ENCODE data around the gene DUSP19.
"Not testable (repeated sequence)": the region's sequence is repeated elsewhere in the genome, so short reads cannot be mapped to it uniquely, and the experiment has no call there.

DUSP19 gene, protein sequence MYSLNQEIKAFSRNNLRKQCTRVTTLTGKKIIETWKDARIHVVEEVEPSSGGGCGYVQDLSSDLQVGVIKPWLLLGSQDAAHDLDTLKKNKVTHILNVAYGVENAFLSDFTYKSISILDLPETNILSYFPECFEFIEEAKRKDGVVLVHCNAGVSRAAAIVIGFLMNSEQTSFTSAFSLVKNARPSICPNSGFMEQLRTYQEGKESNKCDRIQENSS

DNA sequence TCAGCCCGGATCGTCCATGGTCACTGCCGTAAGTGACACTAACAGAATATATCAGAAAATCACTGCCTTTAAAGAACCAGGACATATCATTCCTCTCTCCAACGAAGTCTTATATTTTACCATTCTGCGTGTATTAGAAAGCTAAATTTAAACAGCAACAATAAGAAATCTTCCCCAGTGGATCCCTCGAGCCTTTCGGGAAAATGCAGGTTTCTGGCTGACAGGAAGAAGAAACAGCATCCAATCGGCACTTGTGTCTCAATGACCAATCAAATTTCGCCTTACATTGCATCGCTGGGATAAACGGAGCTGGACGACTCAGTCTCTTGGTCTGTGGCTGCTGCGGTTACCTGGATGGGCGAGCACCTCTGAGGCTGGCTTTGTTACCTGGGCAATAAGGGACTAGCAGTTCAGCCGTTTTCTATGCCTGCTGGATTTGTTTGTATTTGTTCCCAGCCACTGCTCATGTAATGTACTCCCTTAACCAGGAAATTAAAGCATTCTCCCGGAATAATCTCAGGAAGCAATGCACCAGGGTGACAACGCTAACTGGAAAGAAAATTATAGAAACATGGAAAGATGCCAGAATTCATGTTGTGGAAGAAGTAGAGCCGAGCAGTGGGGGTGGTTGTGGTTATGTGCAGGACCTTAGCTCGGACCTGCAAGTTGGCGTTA is at the start of gene DUSP19:
DUSP19 (plus strand) TSS at position 284 of the 675 bp plus-strand sequence; CDS start at position 471, 187 bp downstream.
- peak; percentile 92 for DNase-seq

DNA sequence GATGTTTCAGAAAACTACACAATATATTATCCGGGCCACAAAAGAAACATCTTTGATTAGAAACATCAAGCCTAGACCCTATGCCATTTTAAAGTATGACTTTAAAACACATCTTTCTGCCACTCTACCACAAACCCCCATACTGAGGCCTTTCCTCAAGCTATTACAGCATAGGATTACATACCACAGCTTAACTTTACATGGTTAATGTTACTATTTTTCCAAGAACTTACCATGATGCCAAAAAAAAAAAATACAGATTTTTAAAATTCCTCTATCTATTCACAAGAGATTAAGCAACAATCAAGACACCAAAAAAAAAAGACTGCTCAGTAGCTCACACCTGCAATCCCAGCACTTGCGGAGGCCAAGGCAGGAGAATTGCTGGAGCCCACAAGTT is 49.3 kb upstream of the DUSP19 start:
- peak; percentile 63 for DNase-seq

DNA sequence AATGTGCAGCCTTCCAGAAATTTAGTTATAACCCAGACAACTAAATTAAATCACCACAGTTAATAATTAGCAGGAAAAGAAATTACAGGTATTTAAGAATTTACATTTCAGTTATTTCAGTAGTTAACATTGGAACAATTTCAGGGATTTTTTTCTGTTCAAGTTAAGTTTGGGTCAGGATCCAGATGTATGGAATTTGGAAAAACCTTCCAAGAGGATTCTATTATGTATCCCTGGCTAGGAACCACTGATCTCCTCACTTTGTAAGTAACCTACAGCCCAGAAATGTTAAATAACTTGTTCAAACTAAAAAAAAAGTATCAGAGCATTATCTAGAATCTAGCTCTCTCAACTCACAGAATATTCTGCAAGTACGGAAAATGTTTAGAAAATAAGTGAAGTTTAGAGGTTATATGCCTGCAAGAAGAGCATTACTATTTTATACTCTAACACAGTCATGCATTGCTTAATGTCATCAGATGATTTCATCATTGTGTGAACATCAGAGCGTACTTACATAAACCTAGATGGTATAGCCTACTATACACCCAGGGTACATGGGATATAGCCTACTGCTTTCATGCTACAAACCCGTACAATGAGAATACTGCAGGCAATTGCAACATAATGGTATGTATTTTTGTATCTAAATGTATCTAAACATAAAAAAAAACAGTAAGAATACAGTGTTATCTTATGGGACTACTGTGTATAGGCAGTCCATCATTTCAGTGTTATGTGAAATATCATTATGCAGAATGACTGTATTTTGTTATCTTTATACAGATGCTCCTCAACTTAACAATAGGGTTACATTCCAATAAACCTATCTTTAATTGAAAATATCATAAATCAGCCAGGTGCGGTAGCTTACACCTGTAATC is 46.4 kb upstream of the DUSP19 start:
- DNase-seq = peak; percentile 63

DNA sequence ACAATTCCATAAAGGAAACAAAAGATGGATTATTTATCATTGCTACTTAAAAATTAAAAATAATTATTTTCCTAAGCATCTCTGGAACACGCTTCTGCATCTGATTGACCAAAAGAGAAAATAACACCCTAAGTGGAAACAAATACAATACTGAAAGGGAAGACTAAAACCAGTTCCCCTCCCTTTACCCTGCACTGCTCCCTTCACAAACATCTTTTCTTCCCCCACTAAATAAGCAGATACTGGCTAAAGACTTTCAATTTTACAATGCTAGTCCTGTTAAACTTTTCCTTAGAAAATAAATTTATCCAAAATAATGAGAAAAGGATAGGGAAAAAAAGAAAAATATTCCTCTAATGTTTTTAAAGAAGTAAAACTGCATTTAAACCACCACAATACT is 44.6 kb upstream of the DUSP19 start:
- no peak for DNase-seq

DNA sequence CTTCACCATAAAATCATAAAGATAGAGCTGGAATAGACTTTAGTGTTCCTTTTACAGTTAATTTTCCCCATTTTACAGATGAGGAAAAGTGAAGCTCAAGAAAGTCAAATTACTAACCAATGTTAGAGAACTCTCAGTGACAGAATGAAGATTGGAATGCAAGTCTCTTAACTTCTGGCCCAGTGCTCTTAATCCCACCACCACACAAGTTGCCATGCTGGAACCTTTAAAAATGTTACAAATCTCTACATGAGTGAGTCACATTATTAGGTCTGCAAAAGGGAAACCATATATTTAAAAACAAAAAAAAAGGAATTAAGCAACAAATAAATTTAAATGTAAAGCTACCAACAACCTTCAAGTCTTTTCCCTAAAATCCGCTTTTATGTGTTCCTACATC is 43.7 kb upstream of the DUSP19 start:
- peak; percentile 85 for DNase-seq

DNA sequence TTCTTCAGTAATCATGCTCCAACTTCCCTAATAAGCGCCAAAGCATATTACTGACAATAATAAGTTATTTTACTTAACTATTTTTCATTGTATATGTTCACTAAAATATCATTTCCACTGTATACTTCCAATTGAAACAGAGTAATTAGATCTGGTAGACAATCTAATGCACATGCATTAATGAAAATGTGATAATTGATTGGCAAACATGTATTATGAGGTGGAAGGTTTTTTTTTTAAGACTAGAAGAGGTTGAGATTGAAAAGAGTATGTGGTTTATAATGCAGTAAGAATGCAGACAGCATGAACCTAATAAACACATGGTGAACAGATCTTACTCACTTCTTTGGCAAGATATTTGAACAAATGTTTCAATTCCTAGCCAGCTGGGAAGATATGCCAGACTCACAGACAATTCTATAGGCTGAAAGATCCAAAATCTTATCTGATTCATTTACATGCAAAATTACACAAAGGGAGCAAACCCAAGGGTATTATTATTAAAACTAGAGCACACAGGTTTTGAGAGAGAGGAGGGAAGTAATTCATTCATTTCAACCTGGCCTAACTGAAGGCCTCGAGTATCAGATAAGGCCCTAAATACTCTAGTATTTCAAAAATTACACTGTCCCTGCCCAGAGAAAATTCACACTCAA is 43.1 kb upstream of the DUSP19 start:
- DNase-seq = peak; percentile 91

DNA sequence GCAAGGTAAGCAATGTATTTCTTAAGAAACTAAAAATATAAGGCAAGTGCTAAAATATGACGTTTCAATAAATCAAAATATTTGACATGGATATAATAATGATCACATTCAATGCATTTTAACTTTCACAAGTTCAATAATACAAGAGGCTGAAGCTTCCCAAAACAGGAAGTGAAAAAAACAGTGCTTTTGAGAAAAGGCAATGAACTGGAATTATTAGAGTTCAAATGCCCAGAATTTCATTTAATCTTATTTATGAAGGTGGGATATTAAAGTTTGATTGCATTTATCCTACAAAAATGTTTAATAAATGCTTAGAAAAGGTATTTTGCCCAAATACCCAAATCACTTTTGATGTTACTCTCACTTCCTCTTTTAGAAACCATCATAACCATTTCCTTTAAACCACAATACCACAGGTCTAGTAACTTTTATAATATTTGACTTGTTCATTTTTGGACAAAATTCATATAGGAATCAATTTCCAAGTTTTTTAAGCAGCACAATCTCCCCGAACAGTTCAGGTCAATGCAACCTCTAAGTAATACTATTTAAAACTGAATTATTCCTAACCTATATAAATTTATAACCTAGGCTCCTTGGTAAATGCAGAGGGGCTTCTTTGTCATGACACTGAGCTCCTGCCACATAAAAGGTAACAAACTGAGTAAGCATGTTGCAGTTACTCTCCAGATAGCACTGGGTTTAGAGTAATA is 42.4 kb upstream of the DUSP19 start:
- DNase-seq = no peak

DNA sequence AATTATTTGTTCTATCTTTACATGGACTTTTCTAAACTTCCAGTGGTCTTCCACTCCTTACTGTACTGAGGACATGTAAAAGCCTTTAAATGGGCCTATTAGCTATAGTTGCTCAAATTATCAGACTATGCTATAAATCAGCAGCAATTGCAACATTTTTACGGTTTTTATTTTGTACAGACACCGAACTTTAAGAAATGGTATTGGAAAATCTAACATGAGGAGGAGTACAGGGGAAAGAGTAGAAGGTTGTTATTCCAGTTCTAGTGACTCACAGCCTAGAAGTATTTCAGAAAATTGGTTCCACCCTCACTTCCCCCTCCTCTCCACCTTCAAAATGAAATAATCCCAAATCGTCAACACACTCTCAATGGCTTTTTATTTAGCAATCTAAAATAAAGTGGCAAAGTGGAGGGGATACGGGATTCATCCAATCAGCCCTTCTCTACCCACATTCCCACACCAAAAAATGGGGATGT is 41.4 kb upstream of the DUSP19 start:
- DNase-seq = no peak

DNA sequence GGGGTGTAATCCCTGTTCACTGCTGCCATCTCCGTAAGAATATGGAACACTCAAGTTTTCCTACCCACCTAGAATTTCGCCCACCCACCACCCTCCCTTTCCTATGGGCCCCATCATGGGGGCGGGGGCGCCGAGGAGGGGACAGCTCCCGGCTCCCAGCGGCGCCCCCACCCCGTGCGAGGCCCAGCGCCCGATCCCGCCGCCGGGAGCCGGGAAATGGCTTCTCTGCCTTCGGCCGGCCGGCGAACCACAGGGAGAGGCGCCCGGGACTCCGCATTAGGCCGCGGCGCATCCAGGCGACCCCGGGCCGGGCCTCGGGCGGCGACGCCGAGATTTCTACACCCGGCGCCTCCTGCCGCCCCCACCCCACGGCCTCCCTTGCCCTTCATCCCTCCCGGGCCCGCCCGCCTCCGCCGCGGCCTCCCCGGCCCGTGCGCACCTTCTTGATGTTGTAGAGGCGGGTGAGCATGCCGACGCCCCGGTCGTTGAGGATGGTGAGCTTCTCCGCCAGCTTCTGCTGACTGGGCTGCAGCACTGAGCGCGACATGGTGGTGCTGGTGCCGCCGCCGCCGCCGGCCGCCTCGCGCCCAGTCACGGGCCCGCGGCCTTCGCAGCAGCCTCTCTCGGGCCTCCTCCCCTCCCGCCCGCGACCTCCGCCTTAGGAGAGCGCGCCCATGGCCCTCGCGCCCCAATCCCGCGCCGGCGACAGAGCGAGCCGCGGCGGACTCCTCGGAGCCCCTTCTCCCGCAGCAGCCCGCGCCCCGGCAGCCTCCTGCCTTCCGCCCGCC is 40.8 kb upstream of the DUSP19 start:
- DNase-seq = peak; percentile 31

DNA sequence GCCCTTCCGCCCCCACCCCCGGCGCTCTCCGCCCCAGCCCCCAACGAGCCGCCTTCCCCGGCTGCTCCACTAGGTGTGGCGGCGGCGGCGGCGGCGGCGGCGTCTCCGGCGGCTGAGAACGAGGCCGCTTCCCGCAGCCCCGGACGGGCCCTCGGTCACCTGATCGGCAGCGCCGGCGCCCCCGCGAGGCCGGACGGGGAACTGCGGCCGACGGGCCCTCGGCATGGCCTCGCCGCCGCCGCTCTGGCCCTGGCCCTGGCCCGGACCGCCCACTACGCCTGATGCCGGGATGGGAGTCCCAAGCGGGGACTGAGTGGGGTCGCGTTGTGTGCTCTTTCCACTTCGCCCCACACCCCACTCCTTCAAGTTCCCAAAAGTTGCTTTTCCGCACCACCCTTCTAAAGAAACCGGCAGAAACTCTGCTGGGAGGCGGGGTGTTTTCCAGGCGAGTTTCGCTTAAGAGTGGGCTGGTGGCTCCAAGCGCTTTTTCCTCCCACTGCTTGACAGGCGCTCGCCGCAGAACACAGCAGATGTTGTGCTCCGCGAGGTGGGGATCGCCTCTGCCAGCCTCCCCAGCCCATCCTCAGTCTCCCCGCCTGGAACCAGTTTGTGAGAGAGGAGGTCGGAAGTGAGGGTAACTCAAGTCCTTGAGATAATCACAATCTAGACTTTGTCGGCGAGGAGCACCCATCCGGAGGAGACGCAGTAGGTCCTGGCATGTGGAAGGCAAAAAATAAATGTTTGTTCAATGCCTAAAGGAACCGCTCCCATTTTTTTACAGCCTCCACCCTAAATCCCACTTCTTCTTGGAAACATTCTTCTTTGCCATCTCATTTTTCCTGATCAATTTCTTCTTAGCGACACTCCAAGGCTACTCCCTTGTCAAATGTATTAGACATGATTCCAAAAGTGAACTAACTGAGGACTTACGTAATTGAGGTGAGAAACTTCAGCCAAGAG is 39.9 kb upstream of the DUSP19 start, which contains the start of gene NCKAP1:
NCKAP1 (minus strand) TSS at position 117 of the 960 bp plus-strand sequence. CDS start 358 bp downstream, outside the sequence.
- peak; percentile 86 for DNase-seq

DNA sequence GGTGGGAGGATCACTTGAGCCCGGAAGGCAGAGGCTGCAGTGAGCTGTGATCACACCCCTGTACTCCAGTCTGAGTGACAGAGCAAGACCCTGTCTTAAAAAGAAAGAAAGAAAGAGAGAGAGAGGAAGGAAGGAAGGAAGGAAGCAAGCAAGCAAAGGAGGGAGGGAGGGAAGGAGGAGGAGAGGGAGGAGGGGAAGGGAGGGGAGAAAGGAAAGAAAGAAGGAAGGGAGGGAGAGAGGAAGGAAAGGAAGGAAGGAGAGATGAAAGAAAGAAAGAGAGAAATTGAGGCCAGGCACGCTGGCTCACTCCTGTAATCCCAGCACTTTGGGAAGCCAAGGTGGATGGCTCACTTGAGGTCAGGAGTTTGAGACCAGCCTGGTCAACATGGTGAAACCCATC is 37.9 kb upstream of the DUSP19 start:
- no peak for DNase-seq

DNA sequence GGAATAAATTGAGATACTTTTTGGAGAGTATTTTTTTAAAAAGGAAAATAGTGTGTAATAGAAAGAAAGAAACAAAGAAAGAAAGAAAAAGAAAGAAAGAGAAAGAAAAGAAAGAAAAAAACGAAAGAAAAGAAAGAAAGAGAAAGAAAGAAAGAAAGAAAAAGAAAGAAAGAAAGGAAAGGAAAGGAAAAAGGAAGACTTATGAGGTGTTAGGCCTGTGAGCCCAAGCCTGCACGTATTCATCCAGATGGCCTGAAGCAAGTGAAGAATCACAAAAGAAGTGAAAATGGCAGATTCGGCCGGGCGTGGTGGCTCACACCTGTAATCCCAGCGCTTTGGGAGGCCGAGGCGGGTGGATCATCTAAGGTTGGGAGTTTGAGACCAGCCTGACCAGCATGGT is 35.0 kb upstream of the DUSP19 start:
- not testable (repeated sequence) for DNase-seq

DNA sequence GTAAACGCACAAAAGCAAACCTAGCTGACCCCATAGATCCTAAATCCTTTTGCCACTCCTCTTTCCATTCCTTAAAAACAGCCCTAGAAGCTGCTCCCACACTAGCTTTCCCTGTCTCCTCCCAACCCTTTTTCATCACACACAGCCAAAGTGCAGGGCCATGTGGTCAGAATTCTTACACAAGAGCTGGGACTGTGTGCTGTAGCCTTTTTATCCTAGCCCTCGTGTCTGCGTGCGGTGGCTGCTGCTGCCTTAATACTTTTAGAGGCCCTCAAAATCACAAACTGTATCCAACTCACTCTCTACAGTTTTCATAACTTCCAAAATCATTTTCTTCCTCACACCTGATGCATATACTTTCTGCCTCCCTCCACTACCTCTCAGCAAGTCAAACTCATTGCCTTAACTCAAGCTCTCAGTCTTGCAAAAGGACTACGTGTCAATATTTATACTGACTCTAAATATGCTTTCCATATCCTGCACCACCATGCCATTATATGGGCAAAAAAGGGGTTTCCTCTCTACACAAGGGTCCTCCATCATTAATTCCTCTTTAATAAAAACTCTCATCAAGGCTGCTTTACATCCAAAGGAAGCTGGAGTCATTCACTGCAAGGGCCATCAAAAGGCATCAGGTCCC is 30.9 kb upstream of the DUSP19 start:
- not testable (repeated sequence) for DNase-seq

DNA sequence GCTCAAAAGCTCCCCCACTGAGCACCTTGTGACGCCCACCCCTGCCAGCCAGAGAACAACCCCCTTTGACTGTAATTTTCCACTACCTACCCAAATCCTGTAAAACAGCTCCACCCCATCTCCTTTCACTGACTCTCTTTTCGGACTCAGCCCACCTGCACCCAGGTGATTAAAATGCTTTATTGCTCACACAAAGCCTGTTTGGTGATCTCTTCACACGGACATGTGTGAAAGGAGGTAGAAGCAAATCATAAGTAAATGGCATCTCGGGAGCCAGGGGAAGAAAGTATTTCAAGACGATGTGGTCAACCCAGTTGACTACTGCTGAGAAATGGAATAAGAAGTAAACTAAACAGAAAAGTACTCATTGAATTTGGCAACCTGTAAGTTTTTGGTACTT is 29.1 kb upstream of the DUSP19 start:
- DNase-seq = no peak

DNA sequence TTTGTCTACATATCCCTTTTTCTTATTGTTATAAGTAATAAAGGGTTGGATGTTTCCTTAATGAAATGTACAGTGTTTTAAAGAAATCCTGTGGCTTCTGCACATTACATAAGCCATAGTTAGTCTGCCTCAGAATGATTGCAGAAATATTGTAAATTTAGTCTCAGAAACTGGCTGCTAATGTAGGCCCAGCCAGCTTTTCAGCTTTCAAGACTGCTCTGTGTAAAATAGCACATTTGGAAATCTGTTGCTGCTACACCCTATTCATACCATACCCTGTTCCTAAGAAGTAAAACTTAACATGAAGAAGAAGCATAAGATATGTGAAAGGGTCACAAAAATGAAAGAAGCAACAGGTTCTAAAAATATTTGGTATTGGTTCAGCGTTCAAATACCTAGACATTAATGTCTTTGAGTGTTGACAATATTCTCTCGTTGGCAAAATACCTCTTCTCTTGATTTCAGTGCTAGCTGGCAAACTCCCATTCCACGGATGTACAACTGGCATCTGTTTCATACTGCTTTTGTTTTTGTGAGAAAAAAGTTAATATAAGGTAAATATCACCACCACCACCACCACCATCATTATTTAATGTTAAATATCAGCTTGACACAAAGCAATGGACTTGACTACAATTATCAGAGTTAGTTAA is 21.1 kb upstream of the DUSP19 start:
- DNase-seq = no peak

DNA sequence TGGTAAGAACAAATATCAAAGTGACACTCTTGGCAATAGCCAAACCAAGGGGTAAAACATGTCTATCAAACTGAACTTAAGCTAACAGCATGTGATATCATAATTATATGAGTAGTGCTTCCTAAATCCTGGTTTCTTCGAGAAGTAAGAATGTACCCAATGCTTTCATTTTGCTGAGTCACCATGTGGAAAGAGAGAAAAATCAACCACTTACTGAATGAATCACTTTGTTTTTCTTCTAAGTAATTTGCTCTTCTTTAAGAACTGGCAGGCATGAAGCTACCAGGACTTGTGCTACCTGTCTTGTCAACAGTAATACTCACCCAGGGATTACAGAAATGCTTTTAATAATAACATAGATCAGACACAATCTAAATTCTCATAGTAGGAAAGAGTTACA is 19.0 kb upstream of the DUSP19 start:
- DNase-seq = peak; percentile 82

DNA sequence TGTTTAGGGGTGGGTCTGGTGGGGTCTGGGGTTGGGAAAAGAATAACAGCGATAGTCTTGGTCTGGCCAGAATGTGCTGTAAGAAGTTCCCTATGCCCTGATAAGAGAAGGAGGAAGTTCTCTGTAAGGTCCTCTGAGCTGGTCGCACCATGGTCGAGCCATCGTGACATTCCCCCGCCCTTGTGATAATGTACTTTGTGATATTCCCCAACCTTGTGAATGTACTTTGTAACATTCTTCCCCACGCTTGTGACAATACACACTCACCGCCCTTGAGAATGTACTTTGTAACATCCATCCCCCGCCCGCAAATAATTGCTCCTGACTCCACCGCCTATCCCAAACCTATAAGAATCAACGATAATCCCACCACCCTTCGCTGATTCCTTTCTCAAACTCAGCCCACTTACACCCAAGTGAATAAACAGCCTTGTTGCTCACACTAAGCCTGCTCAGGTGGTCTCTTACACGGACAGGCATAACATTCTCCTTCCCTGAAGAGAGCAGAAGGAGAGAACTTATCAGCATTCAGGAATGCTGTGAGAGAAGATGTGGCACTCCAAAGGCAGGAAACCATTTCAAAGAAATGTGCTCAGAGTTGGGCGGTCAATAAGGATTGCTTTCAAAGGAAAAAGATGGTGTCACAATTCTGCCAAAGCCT is 17.8 kb upstream of the DUSP19 start:
- DNase-seq = no peak

DNA sequence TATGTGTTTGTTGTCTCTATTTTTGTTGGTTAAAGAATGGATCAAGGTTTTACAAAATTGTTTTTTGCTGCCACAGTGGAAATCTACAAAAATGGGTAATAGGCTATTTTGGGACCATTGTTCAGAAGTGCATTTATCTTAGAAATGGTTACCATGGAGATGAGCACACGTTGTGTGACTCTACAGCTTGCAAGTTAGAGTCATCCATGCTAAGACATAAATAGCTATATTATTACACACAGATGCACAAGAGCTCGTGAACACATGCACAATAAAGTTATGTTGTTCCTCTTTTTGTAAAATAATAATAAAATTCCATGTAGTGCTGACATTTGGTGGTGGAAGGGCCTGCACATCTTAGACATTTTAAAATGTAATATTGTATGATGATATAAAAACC is 15.5 kb upstream of the DUSP19 start:
- peak; percentile 55 for DNase-seq

DNA sequence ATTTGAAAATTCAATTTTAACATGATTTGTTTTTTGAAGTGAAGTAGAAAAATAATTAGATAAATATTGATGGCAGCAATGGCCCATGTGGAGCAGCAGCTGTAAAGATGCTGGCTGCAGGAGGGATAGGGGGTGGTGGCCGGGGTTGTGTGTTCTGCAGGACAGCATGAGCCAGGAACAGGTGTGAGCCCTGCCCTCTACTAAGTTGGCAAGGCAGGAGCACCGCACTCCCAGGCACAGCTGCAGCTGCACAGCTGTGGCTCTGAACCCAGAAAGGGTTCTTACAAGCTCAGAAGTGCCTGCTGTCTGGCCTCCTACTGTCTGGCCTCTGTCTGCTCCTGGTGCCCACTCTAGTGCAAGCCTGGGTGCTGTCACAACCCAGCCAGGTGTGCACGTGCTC is 10.0 kb upstream of the DUSP19 start:
- no peak for DNase-seq
